ENCODE data around the gene CAP2.
"Not testable (repeated sequence)": the region's sequence is repeated elsewhere in the genome, so short reads cannot be mapped to it uniquely, and the experiment has no call there.

The CAP2 gene

GRCh38 chr6:17556014-17556413, 162.6 kb downstream of the CAP2 start:
- no peaks in the 10 kb centered on the region for H3K36me3 Mint-ChIP-seq (ENCODE audit: low read depth)
- no peak overlapping the region for H3K4me3 Mint-ChIP-seq
- no peak overlapping the region for H3K27ac Mint-ChIP-seq
- no peaks in the 10 kb centered on the region for H3K27me3 Mint-ChIP-seq (ENCODE audit: low read depth)
- H3K4me1 Mint-ChIP-seq (ENCODE audit: low read depth), result no peaks in the 10 kb centered on the region
- peaks cover 7% of the 10 kb centered on the region for H3K9me3 Mint-ChIP-seq

GRCh38 chr6:17562636-17563035, 169.2 kb downstream of the CAP2 start:
- H3K4me3 Mint-ChIP-seq, result no peak overlapping the region

GRCh38 chr6:17565399-17565798, 172.0 kb downstream of the CAP2 start:
- Mint-ChIP-seq H3K9me3 (peaks cover 21% of the 10 kb centered on the region), H3K27me3 (ENCODE audit: low read depth) (peaks cover 3% of the 10 kb centered on the region), H3K4me3 (no peak overlapping the region), H3K27ac (no peak overlapping the region), H3K4me1 (ENCODE audit: low read depth) (no peaks in the 10 kb centered on the region), H3K36me3 (ENCODE audit: low read depth) (peaks cover 1% of the 10 kb centered on the region)

More at GRCh38 chr6:17562636-17563035, 169.2 kb downstream of the CAP2 start:
- H3K9me3 Mint-ChIP-seq, result peaks cover 28% of the 10 kb centered on the region
- no peaks in the 10 kb centered on the region for H3K27me3 Mint-ChIP-seq (ENCODE audit: low read depth)
- H3K36me3 Mint-ChIP-seq (ENCODE audit: low read depth), result peaks cover 1% of the 10 kb centered on the region
- H3K27ac Mint-ChIP-seq, result no peak overlapping the region
- H3K4me1 Mint-ChIP-seq (ENCODE audit: low read depth), result no peaks in the 10 kb centered on the region

GRCh38 chr6:17574866-17575560, 181.6 kb downstream of the CAP2 start:
- Mint-ChIP-seq H3K27ac (no peak overlapping the region), H3K4me3 (no peak overlapping the region), H3K36me3 (ENCODE audit: low read depth) (no peaks in the 10 kb centered on the region), H3K27me3 (ENCODE audit: low read depth) (peaks cover 19% of the 10 kb centered on the region), H3K9me3 (peaks cover 12% of the 10 kb centered on the region), H3K4me1 (ENCODE audit: low read depth) (no peaks in the 10 kb centered on the region)

GRCh38 chr6:17577059-17577458, 183.7 kb downstream of the CAP2 start:
- H3K9me3 Mint-ChIP-seq, result peaks cover 18% of the 10 kb centered on the region
- H3K27me3 Mint-ChIP-seq (ENCODE audit: low read depth), result peaks cover 35% of the 10 kb centered on the region
- H3K4me3 Mint-ChIP-seq, result no peak overlapping the region
- H3K36me3 Mint-ChIP-seq (ENCODE audit: low read depth), result no peaks in the 10 kb centered on the region
- H3K4me1 Mint-ChIP-seq (ENCODE audit: low read depth), result peaks cover 5% of the 10 kb centered on the region
- no peak overlapping the region for H3K27ac Mint-ChIP-seq

- Mint-ChIP-seq H3K4me1 (ENCODE audit: low read depth) (peaks cover 10% of the 10 kb centered on the region), H3K27me3 (ENCODE audit: low read depth) (peaks cover 35% of the 10 kb centered on the region), H3K4me3 (peak overlapping the region; percentile 72), H3K9me3 (peaks cover 18% of the 10 kb centered on the region), H3K36me3 (ENCODE audit: low read depth) (no peaks in the 10 kb centered on the region), H3K27ac (no peak overlapping the region)
Observed at GRCh38 chr6:17580518-17581048, 187.2 kb downstream of the CAP2 start.

GRCh38 chr6:17581282-17581681, 187.9 kb downstream of the CAP2 start:
- H3K27ac Mint-ChIP-seq; H3K4me1 Mint-ChIP-seq (ENCODE audit: low read depth); H3K36me3 Mint-ChIP-seq (ENCODE audit: low read depth): not testable (repeated sequence)
- H3K9me3 Mint-ChIP-seq, result peaks cover 18% of the 10 kb centered on the region
- H3K27me3 Mint-ChIP-seq (ENCODE audit: low read depth), result peaks cover 35% of the 10 kb centered on the region
- peak overlapping the region; percentile 56 for H3K4me3 Mint-ChIP-seq

- Mint-ChIP-seq H3K4me3 (no peak overlapping the region), H3K27ac (no peak overlapping the region), H3K9me3 (peaks cover 5% of the 10 kb centered on the region)
Observed at GRCh38 chr6:17583811-17584210, 190.4 kb downstream of the CAP2 start.

GRCh38 chr6:17584241-17584803, 190.9 kb downstream of the CAP2 start:
- Mint-ChIP-seq H3K4me1 (ENCODE audit: low read depth) (peaks cover 10% of the 10 kb centered on the region), H3K27me3 (ENCODE audit: low read depth) (peaks cover 23% of the 10 kb centered on the region), H3K4me3 (no peak overlapping the region), H3K27ac (no peak overlapping the region), H3K9me3 (peaks cover 5% of the 10 kb centered on the region), H3K36me3 (ENCODE audit: low read depth) (no peaks in the 10 kb centered on the region)

More at GRCh38 chr6:17583811-17584210, 190.4 kb downstream of the CAP2 start:
- H3K27me3 Mint-ChIP-seq (ENCODE audit: low read depth), result peaks cover 23% of the 10 kb centered on the region
- H3K36me3 Mint-ChIP-seq (ENCODE audit: low read depth), result no peaks in the 10 kb centered on the region
- H3K4me1 Mint-ChIP-seq (ENCODE audit: low read depth), result peaks cover 10% of the 10 kb centered on the region

- Mint-ChIP-seq H3K4me3 (no peak overlapping the region), H3K27me3 (ENCODE audit: low read depth) (peaks cover 18% of the 10 kb centered on the region), H3K9me3 (peaks cover 4% of the 10 kb centered on the region), H3K4me1 (ENCODE audit: low read depth) (peaks cover 13% of the 10 kb centered on the region), H3K27ac (no peak overlapping the region), H3K36me3 (ENCODE audit: low read depth) (no peaks in the 10 kb centered on the region)
Observed at GRCh38 chr6:17585766-17586490, 192.5 kb downstream of the CAP2 start.

GRCh38 chr6:17586623-17587022, 193.2 kb downstream of the CAP2 start:
- Mint-ChIP-seq H3K27me3 (ENCODE audit: low read depth) (peaks cover 11% of the 10 kb centered on the region), H3K4me1 (ENCODE audit: low read depth) (peaks cover 15% of the 10 kb centered on the region)
- H3K36me3 Mint-ChIP-seq (ENCODE audit: low read depth); H3K4me3 Mint-ChIP-seq; H3K27ac Mint-ChIP-seq; H3K9me3 Mint-ChIP-seq: not testable (repeated sequence)

- no peaks in the 10 kb centered on the region for H3K9me3 Mint-ChIP-seq
- no peaks in the 10 kb centered on the region for H3K36me3 Mint-ChIP-seq (ENCODE audit: low read depth)
- peaks cover 15% of the 10 kb centered on the region for H3K4me1 Mint-ChIP-seq (ENCODE audit: low read depth)
- H3K27ac Mint-ChIP-seq, result no peak overlapping the region
- peaks cover 4% of the 10 kb centered on the region for H3K27me3 Mint-ChIP-seq (ENCODE audit: low read depth)
- no peak overlapping the region for H3K4me3 Mint-ChIP-seq
Observed at GRCh38 chr6:17588011-17588410, 194.6 kb downstream of the CAP2 start.

- H3K4me3 Mint-ChIP-seq, result no peak overlapping the region
- H3K4me1 Mint-ChIP-seq (ENCODE audit: low read depth), result peaks cover 10% of the 10 kb centered on the region
- peak overlapping the region; percentile 16 for H3K27ac Mint-ChIP-seq
- H3K27me3 Mint-ChIP-seq (ENCODE audit: low read depth), result no peaks in the 10 kb centered on the region
- no peaks in the 10 kb centered on the region for H3K36me3 Mint-ChIP-seq (ENCODE audit: low read depth)
- no peaks in the 10 kb centered on the region for H3K9me3 Mint-ChIP-seq
Observed at GRCh38 chr6:17589406-17590096, 196.2 kb downstream of the CAP2 start.

- H3K4me1 Mint-ChIP-seq (ENCODE audit: low read depth), result peaks cover 10% of the 10 kb centered on the region
- H3K4me3 Mint-ChIP-seq, result no peak overlapping the region
- no peak overlapping the region for H3K27ac Mint-ChIP-seq
Observed at GRCh38 chr6:17591287-17591686, 197.9 kb downstream of the CAP2 start.

More at GRCh38 chr6:17591287-17591686, 197.9 kb downstream of the CAP2 start:
- H3K27me3 Mint-ChIP-seq (ENCODE audit: low read depth), result no peaks in the 10 kb centered on the region
- H3K9me3 Mint-ChIP-seq, result no peaks in the 10 kb centered on the region
- no peaks in the 10 kb centered on the region for H3K36me3 Mint-ChIP-seq (ENCODE audit: low read depth)
